Stimulated activated CD4-positive, alpha-beta T cell treated with anti-CD3 and anti-CD28 coated beads, Interleukin-4, amount 100 ng/mL, for 1 hour (primary cell): ENCODE data around the gene DRD2.

Experiments used
- DNase-seq: peaks from one replicate; pipeline ENCODE4 v3.0.0-alpha.2; 2020

Gene DRD2

DNA sequence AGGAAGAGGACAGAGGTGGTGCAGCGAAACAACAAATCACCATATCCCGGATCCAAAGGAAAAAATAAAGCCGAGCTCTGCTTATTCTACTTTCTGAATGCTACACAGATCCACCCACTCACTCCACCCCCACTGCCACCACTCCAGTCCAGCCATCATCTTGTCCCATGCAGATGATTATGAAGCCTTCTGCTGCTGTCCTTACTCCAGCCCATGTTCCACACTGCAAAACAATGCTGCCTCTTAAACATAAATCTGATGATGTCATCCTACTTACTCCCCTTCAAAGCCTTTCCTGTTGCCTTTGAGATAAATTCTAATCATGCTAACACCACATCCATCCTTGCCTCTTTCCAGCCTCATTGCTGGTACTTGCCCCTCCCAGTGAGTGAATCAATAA is 6.5 kb upstream of the DRD2 start:
- DNase-seq = no peak

DNA sequence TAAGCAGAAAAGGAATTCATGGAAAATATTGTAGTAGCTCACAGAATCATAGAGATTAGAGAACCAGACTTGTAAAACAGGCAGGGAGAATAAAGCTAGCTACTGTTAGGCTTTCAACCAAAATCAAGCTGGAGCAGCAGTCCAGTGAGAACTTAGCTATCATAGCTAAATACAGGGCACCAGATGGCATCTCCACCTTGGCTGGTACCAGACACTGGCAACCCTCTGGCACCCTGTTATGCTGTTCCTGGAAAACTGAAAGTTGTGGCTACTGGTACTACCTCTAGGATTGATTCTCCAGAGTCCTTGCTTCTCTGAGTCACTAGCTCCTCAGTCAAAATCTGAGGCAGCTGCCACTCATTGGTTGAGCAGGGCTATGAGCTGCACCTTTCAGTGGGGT is 6.0 kb upstream of the DRD2 start:
- no peak for DNase-seq

DNA sequence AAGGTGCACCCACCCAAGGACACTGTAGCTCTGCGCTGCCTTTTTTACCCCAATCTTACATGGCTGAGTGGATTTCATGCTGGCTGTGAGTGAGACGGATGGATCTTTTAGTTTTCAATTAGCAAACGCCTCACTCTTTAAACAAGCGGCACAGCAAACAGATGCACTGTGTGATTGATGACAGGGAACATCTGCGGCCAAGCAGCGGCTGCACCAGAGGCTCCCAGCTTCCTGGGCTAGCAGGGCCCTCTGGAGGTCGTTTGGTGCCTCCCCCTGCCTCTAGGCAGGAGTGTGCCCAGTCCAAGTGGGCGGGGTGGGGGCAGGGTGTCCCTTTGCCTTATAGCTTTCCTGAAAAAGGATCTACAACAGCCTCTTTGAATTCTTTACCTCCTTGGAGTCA is 2.1 kb upstream of the DRD2 start:
- DNase-seq = no peak

DNA sequence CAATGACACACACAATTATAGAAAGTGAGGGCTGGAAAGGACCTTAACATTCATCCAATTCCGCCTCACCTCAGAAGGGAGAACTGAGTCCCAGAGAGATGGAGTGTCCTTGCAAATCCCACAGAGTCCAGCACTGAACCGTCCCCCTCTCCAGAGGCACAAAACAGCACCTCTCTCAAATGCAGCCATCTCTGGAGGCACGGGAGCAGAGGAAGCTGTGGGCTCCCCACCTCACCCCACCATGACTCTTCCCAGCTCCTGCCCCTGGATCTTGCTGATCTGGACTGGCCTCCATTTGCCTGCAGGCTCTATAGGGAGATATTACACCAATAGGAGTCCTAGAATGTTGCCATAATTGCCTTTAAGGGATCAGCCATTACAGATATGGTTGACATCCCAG is 1.4 kb upstream of the DRD2 start:
- DNase-seq = no peak

DNA sequence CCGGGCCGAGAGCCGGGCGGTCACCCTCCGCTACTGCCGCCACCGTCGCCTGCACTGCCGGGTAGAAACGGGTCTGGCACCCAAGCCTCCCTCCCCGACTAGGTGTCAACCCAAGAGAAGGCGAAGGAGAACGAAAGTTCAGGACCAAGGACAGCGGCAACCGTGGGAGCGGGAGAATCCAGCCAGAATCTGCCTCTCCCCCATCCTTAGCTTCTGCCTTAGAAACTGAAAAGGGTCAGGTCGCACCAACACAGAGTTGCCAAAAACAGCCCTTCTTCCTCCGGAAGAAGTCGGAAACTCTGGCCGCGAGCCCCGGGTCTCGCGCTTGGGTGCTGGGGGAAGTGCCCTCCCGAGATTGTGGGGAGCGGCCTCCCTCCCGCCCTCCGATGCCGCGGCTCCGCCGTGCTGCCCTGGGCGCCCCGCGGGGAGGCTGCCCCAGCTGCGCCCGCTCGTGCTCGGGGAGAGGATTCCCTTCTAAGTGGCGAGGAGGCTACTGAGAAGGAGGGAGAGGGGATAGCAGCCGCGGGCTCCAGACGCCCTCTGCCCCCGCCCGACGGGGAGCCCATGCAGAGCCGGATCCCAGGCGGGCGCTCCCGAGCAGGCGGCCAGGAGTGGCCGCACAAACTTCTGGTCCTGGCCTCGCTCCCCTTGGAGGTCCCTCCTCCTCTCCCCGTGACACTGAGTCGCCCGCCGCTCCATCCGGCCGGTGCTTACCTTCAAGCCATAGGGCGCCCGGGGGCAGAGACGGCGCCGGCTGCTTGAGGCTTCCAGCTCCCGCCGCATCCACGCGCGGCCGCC is 637 bp downstream of the DRD2 start:
- DNase-seq = peak; percentile 37

DNA sequence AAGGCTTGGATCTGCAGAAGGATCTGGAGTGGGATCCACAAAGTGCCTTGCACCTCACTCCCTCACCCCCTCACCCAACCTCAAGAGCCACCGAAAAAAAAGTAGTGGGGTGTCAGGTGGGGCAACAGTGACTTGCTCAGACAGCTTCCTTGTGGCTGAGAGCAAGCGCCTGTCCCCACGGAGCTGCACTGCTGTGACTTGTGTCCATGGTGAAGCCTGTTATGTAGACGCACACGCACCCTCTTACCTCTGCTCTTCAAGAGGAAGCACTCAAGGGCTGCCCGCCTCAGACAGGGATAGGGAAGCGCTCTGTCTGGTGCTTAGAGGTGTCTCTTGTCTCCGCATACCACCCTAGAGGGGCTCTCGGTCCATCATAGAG is 1.2 kb downstream of the DRD2 start:
- DNase-seq = no peak

DNA sequence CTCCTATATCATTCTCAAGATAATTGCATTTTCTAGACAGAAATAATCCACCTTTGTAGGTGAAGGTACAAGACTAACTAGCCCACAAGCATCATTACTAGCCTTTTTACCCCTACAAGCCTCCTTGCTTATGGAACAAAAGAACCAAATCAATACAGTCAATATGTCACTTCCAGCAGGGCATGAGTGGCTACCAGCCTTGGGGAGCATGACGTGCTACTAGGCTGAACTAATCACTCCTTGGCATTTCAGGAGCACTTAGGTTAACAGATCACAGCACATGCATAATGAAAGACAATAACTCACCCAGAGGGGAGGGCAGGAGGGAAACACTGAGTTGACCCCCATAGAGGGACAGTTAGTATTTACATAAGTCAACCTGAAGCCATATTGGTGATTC is 2.7 kb downstream of the DRD2 start:
- no peak for DNase-seq

DNA sequence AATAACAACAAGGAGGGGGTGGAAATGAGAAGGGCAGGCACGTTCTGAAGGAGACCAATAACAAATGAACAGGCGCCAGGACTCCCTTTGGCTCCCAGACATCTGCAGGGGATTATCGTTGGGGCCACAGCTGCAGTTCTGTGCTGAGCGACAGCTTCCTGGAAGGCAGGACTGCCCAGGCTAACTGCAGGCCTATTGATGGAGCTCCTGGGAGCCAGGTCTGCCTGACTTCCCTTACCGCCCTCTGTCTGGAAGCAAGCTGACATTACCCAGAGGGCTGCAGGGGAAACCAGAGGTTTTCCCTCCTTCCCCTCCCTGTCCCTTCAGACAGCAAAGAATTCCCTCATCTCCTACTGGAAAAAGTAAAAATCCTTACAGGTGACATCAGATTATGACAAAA is 5.0 kb downstream of the DRD2 start:
- DNase-seq = no peak

DNA sequence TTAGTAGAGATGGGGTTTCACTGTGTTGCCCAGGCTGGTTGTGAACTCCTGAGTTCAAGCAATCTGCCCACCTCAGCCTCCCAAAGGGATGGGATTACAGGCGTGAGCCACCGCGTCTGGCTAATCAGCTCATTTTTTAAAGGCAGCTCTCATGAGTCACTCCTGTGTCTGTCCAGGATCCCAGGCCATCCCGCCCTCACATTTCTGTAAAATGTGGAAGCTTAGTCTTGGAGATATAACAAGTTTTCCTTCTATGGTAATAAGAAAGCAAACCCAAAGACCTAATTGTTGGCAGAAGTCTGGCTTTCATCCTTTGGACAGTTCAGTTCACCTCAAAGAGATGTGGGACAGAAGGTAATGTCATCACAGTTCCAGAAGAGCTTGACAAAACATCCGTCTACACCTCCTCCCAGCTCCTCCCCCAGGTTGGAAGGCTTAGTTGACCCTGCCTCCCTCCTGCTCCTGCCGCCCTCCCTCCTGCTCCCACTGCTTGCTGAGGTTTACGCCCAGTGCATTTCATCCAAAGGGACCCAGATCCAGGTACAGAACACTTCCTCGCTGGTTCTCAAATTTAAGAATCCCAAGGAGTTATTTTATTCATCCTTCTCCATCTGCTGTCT is 6.4 kb downstream of the DRD2 start:
- DNase-seq = no peak

DNA sequence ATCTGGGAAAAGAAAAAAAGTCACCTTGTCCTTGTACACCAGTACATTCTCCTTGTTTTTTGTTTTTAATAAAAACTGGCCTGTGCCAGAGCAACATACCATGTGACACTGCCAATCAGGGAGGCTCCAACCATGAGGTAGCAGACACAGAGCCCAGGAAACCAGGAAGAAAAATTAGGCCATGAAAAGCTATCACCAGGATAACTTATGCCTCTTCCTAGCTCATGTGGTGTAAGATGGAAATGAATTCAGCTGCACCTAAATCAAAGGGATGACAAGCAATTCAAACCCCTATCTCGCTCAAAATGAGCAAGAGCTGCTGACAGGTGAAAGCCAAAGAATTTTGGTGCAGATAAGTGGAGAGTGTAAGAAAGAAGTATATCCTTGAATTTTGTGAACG is 7.7 kb downstream of the DRD2 start:
- no peak for DNase-seq

DNA sequence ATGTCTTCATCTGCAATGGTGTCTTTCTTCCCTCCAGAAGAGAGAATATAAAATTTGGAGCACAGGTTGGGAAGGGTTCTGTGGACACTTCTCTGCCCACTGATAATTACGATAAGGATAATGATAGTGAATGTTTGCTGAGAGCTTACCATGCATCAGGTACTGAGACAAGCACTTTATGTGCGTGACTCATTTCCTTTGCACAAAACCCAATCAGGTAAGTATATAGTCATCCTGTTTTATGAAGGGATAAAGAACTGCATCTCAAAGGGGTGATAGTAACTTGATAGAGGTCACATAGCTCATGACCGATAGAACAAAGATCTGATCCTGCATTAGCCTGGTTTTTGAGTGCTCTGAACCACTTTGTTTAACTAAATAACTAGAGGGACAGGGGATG is 9.4 kb downstream of the DRD2 start:
- DNase-seq = no peak

DNA sequence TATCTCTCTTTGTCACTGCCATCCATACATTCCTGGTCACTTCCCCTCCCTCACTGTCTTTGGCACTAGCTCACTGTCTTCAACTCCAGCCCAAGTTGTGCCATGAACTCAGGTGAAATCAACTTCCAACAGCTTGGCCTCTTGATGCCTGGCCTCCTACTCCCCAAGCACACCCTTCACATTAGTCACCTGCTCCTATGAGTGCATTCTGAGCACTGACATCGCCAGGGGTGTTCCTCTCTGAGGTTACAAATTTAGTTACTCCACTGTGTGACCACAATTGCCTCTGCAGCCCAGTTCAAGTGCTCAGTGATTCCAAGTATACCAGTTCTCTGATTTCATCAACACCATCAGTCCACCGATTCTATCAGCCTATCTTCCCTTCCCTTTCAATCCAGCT is 10.8 kb downstream of the DRD2 start:
- no peak for DNase-seq

DNA sequence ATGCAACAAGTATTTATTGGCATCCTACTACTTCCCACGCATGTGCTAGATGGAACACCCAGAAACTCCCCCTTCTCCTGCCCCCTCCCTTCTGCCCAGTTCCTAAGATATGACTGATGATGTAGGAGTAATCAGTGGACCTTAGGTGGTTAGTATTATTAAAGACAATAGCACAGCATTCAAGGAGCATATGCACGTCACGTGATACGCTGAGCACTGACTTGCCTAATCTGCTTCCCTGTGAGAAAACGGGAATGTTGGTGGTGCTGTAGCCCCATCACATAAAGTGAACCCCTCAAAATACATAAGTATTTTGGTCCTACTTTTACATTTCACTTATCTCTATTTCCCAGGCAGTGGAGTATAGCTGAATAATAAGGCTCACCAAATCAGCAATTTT is 12.4 kb downstream of the DRD2 start:
- no peak for DNase-seq

DNA sequence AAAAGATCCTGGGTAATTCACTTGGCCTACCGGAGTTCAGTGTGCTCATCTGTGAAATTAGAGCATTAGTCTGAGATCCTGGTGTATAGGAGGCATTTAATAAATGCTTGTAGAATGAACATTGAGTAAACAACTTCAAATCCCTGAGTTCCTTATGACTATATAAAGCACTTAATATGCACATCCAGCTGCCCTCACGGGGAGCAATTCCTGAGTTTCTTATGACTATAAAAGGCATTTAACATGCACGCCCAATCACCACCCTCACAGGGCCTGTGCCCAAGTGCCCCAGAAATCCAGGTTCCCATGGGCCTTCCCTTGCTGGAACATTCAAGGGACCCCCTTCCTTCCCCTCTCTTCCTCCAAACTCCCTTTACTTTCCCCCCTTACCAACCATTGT is 13.6 kb downstream of the DRD2 start:
- DNase-seq = no peak

DNA sequence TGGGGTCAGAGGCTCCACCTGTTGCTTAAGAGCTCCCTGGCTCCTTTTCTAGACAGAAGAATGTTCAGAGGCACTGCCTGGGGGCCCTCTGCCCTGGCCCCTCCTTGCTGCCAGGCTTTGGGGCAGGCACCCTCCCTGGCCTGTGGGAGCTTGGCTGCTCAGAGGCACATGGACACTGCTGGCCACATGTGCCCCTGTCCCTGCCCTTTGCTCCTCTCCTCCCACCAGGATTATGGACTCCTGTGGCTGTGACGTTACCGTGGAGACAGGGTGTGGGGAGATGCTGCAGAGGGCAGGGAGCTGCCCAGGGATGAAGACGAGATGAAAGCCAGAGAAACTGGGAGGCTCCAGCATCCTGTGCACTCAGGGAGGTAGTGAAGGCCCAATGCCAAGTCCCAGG is 14.7 kb downstream of the DRD2 start:
- DNase-seq = no peak

DNA sequence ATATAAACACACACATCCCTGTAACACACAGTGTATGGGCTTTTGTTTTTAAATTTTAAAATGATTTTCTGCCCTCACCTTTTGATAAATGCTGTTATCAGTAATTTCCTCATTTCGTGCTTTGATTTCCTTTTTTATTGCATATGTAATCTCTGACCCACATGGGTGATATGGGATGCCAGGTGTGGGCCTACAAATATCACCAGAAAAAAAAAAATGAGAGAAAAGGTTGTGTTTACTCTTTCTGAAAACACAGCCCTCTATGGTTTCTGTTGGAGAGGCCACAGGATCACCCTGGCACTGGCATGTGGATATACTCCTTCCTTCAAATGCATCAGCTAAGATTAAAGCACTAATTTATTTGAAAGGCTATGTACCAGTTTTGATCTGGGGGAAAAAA is 17.0 kb downstream of the DRD2 start:
- no peak for DNase-seq

DNA sequence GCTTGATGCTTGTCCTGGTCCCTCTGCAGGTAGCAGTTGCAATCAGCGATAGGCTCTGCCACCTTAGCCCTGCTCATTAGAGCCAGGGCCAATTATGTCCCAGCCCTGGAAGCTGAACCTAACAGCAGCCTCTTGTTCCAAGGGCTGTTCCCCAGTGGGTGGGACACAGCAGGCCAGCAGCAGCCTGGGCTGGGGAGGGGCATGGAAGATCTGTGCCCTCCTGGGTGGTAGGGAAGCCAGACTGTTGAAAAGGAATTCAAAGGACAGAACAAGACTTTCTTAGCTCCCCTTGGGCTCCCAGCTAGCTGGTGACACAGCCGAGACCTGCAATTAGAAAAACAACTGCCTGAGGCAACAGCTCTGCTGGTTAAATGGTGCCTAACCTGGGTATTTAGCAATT is 17.4 kb downstream of the DRD2 start:
- DNase-seq = no peak

DNA sequence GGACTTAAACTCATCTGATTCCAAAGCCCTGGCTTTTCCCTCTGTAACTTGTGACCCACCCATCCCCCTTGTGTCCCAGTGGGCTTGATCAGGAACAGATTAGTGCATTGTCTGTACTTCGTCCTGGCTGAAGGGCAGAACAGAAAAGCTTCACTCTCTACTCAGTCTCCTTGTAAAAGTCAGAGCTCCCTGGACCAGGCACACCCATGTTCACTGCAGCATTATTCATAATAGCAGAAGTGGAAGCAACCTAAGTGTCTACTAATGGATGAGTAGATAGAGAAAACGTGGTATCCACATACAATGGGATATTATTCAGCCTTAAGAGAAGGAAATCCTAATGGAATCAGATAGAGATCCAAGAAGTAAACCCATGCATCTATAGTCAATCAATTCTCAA is 20.7 kb downstream of the DRD2 start:
- DNase-seq = no peak

DNA sequence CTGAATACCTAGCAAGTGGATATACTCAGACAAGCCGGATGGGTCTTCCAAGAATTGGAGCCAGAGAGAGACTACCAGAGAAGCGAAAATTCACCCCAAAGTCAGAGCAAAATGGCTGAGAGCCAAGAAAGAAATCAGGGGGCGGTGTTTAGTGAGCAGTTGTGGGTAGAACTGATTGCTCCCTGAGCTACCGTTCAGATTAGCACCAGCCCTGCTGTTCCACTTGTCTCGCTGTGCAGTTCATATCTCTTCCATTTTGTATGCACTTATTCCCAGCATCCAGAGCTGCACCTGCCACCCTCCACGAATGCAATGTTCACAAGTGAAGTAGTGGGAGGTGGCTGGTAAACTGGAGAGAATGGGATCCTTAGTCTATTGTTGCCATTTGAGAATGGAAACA is 25.5 kb downstream of the DRD2 start:
- DNase-seq = no peak

DNA sequence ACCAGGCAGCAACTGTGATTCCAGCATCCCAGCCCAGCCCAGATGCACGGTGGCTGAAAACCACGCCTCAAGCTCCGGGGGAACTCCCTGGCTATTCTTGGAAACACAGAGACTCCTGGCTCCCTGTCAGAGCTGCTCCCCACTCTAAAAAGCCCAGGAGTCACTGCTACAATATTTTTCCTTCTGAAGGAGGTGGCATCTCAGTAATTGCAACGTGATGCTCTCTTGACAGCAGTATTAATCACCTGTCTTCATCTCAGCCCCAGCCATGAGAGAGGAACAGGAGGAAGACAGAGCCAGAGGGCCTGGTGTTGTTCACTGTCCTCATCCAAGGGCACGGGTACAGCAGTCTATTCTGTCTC is 26.9 kb downstream of the DRD2 start:
- no peak for DNase-seq

DNA sequence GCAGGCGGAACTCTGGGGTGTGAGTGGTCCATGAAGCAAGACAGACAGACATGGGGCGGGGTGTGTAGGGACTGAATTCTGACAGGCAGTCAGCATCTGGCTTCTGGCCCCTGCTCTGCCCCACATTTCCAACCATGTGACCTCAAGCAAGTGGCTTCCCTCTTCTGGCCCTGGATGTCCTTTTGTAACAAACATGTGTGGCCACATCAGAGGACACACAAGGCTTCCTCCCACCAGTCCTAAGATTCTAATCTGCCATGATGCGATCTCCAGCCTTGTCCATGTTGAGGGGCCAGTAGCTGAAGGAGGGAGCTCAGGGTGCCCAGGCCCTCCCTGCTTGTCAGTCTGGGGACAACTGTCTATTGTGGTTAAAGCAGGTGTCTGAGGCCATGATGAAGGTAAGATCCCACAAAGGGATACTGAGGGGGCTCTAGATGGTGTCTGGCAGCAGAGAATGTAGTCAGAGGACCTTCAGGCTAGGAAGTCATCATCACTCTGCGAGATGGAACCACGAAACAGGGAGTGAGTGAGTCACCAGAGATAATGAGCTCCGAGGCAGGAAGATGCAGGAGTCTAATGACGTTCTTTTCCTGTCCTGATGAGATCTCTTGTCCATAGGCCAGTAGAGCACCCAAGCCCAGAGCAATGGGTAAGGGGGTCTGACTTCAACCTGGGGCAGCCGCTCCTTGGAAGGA is 27.4 kb downstream of the DRD2 start:
- DNase-seq = no peak

DNA sequence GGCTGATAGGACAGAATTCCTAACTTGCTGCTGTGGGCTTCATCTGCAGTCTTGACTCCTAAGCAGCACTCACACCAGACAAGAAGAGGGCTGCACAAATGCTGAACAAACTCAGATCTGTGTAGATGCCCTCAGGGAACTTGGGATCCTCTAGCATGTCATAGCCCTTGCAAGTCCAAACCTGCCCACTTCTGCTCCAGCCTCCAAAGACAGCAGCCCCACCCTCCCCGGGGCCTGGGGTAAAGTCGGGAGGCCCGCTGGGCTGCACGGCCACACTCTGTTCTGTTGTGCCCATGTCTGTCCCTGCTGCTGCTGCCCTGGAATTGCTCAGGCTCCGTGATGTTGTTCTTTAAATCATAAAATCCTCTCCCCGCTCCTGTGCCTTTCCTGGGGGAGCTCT is 28.3 kb downstream of the DRD2 start:
- DNase-seq = no peak

DNA sequence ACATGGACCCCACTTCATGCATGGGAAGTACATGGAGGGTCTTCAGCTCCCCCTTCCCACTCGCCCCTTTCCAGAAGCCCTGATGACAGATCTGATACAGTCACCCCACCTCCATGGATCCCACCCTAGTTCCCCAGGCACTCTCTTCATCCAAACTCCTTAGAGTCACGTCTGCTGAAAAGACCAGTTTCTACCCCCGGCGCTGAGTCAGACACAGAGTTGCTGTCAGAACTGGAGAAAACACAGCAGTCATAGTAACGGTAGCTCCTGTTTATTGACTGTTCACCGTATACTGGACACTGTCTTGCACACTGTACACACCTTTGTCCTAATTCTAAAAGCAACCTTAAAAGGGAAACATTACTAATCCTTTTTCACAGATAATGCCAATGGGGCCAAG is 29.1 kb downstream of the DRD2 start:
- no peak for DNase-seq

DNA sequence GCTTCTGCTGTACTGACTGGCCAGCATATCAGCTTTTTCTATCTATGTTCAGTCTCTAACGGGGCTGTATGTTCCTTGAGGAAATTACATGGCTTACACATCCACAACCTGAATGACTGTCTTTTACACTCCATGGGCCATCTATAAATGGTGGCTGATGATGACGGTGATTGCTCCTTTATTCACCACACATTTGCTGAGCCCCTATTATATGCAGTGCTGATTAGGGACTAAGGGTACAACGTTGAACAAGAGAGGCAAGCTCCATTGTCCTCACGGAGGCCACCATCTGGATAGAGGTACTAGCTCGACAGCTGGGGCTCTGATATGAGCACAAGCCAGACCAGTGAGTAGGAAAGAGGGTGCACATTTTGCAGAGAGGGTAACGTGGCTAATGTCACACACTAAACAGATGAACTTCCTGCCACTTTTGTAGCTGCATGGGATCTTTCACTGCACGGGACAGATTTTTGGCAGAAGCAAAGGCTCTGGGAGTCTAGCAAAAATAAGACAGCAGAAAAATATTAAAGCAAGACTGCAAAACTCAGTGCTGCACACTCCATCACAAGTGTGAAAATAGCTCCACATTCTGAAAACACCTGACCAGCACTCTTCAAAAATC is 30.6 kb downstream of the DRD2 start:
- DNase-seq = no peak
